WTC11 (cell line): ENCODE measurements around the gene MAST4. TPM values are rescaled to one million over a fixed set of nuclear protein-coding genes. Genes with fewer than 3 reads are reported as not detected.

Experiments used
- ATAC-seq: fragments of 200-7000 bp; cut with Tn5 transposase; 2 replicates; pipeline ENCODE4 v1.10.0; 2021; ENCODE audit warnings: mild to moderate bottlenecking, moderate library complexity
- CTCF ChIA-PET: fragments of 300-600 bp; sonication (Branson Sonifier 250); formaldehyde crosslinking; loops from one replicate; lab custom pipeline; 2021; ENCODE audit warnings: antibody characterized with exemption; lab: Charles Lee
- POLR2A ChIA-PET: fragments of 350-600 bp; sonication (Branson Sonifier 250); formaldehyde crosslinking; loops from one replicate; lab custom pipeline; 2021; ENCODE audit warnings: antibody characterized with exemption; lab: Charles Lee
- DNase-seq: peaks from one replicate; pipeline ENCODE4 v3.0.0; 2021; ENCODE audit warnings: low spot score
- H3K27ac Mint-ChIP-seq: 2 replicates; pipeline ENCODE4 v1.8.0; 2021; ENCODE audit warnings: mixed read lengths
- H3K27me3 Mint-ChIP-seq: 2 replicates; pipeline ENCODE4 v1.8.0; 2021; ENCODE audit warnings: low read depth, mild to moderate bottlenecking, moderate library complexity, mixed read lengths
- H3K36me3 Mint-ChIP-seq: 2 replicates; pipeline ENCODE4 v1.8.0; 2021; ENCODE audit warnings: mixed read lengths
- H3K4me1 Mint-ChIP-seq: 2 replicates; pipeline ENCODE4 v1.8.0; 2022; ENCODE audit warnings: mixed read lengths
- H3K4me3 Mint-ChIP-seq: 2 replicates; pipeline ENCODE4 v1.8.0; 2021; ENCODE audit warnings: mild to moderate bottlenecking, moderate library complexity, mixed read lengths
- H3K9me3 Mint-ChIP-seq: 2 replicates; pipeline ENCODE4 v1.8.0; 2021; ENCODE audit warnings: mixed read lengths
- ATF1 ChIP-seq: sonication (generic); formaldehyde crosslinking; IDR thresholded peaks from 2 replicates; pipeline ENCODE4 v1.8.1; 2023; ENCODE audit warnings: mild to moderate bottlenecking, moderate library complexity, missing genetic modification reagents
- ATF2 ChIP-seq: sonication (generic); formaldehyde crosslinking; IDR thresholded peaks from 2 replicates; pipeline ENCODE4 v1.8.1; 2022; ENCODE audit warnings: low read depth, missing genetic modification reagents, borderline replicate concordance
- ATF3 ChIP-seq: sonication (generic); formaldehyde crosslinking; conservative IDR thresholded peaks from 2 replicates; pipeline ENCODE4 v1.8.1; 2022; ENCODE audit warnings: mild to moderate bottlenecking, missing genetic modification reagents
- CBFB ChIP-seq: sonication (generic); formaldehyde crosslinking; IDR thresholded peaks from 2 replicates; pipeline ENCODE4 v1.8.1; 2022; ENCODE audit warnings: mild to moderate bottlenecking, low read depth, missing genetic modification reagents
- CREB1 ChIP-seq: sonication (generic); formaldehyde crosslinking; IDR thresholded peaks from 2 replicates; pipeline ENCODE4 v1.8.0; 2023; ENCODE audit warnings: mild to moderate bottlenecking, missing genetic modification reagents
- CREM ChIP-seq: sonication (generic); formaldehyde crosslinking; IDR thresholded peaks from 2 replicates; pipeline ENCODE4 v1.8.1; 2022; ENCODE audit warnings: mild to moderate bottlenecking, missing genetic modification reagents, moderate library complexity
- ERG ChIP-seq: fragments of 250-450 bp; sonication (Bioruptor Pico); IDR thresholded peaks from 2 replicates; pipeline ENCODE4 v1.8.0; 2021; ENCODE audit warnings: mild to moderate bottlenecking
- GTF2I ChIP-seq: fragments of 250-450 bp; sonication (Bioruptor Pico); conservative IDR thresholded peaks from 2 replicates; pipeline ENCODE4 v1.4.0; 2021; ENCODE audit warnings: mild to moderate bottlenecking
- MAX ChIP-seq: sonication (generic); formaldehyde crosslinking; IDR thresholded peaks from 2 replicates; pipeline ENCODE4 v1.8.0; 2022; ENCODE audit warnings: mild to moderate bottlenecking, missing genetic modification reagents
- NFYB ChIP-seq: sonication (generic); formaldehyde crosslinking; conservative IDR thresholded peaks from 2 replicates; pipeline ENCODE4 v1.8.0; 2022; ENCODE audit warnings: low read depth, missing genetic modification reagents
- NR2C2 ChIP-seq: sonication (generic); formaldehyde crosslinking; IDR thresholded peaks from 2 replicates; pipeline ENCODE4 v1.8.0; 2022; ENCODE audit warnings: mild to moderate bottlenecking, missing genetic modification reagents
- OVOL2 ChIP-seq: fragments of 250-450 bp; sonication (Bioruptor Pico); IDR thresholded peaks from 2 replicates; pipeline ENCODE4 v1.9.0; 2021; ENCODE audit warnings: mild to moderate bottlenecking, borderline replicate concordance
- PRRX2 ChIP-seq: fragments of 250-450 bp; sonication (Bioruptor Pico); IDR thresholded peaks from 2 replicates; pipeline ENCODE4 v1.8.0; 2021; ENCODE audit warnings: mild to moderate bottlenecking
- RELA ChIP-seq: sonication (generic); formaldehyde crosslinking; IDR thresholded peaks from 2 replicates; pipeline ENCODE4 v1.8.1; 2022; ENCODE audit warnings: missing genetic modification reagents, mild to moderate bottlenecking, borderline replicate concordance
- RORB ChIP-seq: fragments of 250-450 bp; sonication (Bioruptor Pico); IDR thresholded peaks from 2 replicates; pipeline ENCODE4 v1.9.0; 2021; ENCODE audit warnings: mild to moderate bottlenecking
- STAT6 ChIP-seq: sonication (generic); formaldehyde crosslinking; conservative IDR thresholded peaks from 2 replicates; pipeline ENCODE4 v1.8.1; 2023; ENCODE audit warnings: mild to moderate bottlenecking, low read depth, missing genetic modification reagents, moderate library complexity
- TEAD4 ChIP-seq: sonication (generic); formaldehyde crosslinking; IDR thresholded peaks from 2 replicates; pipeline ENCODE4 v1.8.0; 2022; ENCODE audit warnings: mild to moderate bottlenecking, missing genetic modification reagents
- USF1 ChIP-seq: sonication (generic); formaldehyde crosslinking; IDR thresholded peaks from 2 replicates; pipeline ENCODE4 v1.8.0; 2022; ENCODE audit warnings: mild to moderate bottlenecking, missing genetic modification reagents
- ZNF425 ChIP-seq: fragments of 250-450 bp; sonication (Bioruptor Pico); conservative IDR thresholded peaks from 2 replicates; pipeline ENCODE4 v1.9.0; 2021; ENCODE audit warnings: mild to moderate bottlenecking
- ZNF512 ChIP-seq: sonication (generic); formaldehyde crosslinking; IDR thresholded peaks from 2 replicates; pipeline ENCODE4 v1.8.1; 2022; ENCODE audit warnings: missing genetic modification reagents, borderline replicate concordance
- ZNF671 ChIP-seq: fragments of 250-450 bp; sonication (Bioruptor Pico); IDR thresholded peaks from 2 replicates; pipeline ENCODE4 v1.8.0; 2021; ENCODE audit warnings: mild to moderate bottlenecking
- total RNA-seq: library from RNA; stranded (reverse); gene quantifications from 3 replicates; pipeline ENCODE4 v1.2.3, GENCODE V29; 2021
- TF ChIP-seq, protein P1 (sequence below): fragments of 250-450 bp; sonication (Bioruptor Pico); IDR thresholded peaks from 2 replicates; pipeline ENCODE4 v2.1.2; 2022; ENCODE audit warnings: mild to moderate bottlenecking, moderate library complexity
- TF ChIP-seq, protein P2 (sequence below): sonication (generic); formaldehyde crosslinking; IDR thresholded peaks from 2 replicates; pipeline ENCODE4 v1.8.1; 2022; ENCODE audit warnings: mild to moderate bottlenecking, moderate library complexity, missing genetic modification reagents

The MAST4 gene
- total RNA-seq, 1 experiment from 2014 or later: 8.0 TPM

DNA sequence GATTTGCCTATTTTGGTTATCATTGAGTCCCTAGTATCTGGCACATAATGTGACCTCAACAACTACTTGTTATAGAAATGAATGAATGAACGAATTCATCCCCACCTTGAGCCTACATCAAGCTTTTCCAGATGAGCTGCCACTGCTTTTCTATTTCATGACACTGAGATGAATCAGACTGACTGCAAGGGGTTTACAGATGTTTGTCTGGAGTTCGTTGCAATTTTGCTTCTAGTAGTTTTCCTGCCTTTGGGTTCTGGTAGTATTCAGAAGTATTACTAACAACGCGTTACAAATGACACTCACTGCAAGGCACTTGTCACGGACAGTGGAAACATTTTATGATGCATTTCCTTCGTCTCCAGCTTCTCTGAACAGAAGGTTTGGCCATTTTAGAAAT is 378.1 kb downstream of the MAST4 start (continued):
- TF ChIP-seq, protein P1, sequence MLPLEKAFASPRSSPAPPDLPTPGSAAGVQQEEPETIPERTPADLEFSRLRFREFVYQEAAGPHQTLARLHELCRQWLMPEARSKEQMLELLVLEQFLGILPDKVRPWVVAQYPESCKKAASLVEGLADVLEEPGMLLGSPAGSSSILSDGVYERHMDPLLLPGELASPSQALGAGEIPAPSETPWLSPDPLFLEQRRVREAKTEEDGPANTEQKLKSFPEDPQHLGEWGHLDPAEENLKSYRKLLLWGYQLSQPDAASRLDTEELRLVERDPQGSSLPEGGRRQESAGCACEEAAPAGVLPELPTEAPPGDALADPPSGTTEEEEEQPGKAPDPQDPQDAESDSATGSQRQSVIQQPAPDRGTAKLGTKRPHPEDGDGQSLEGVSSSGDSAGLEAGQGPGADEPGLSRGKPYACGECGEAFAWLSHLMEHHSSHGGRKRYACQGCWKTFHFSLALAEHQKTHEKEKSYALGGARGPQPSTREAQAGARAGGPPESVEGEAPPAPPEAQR (CRISPR knock-in tag): no peak
- TF ChIP-seq ATF1 (CRISPR knock-in tag): no peak
- TF ChIP-seq RELA (CRISPR knock-in tag): no peak
- TF ChIP-seq OVOL2 (CRISPR knock-in tag): no peak

- CTCF ChIA-PET: no interaction called here
- no peak for ATAC-seq
Measured at GRCh38 chr5:66976108-66976507, 379.9 kb downstream of the MAST4 start.

More at GRCh38 chr5:66976108-66976507, 379.9 kb downstream of the MAST4 start:
- no peak for TF ChIP-seq CREM (CRISPR knock-in tag)
- TF ChIP-seq CBFB (CRISPR knock-in tag): no peak
- no peak for TF ChIP-seq ZNF671 (CRISPR knock-in tag)
- TF ChIP-seq STAT6 (CRISPR knock-in tag): no peak
- no peak for TF ChIP-seq GTF2I
- TF ChIP-seq NR2C2 (CRISPR knock-in tag): no peak
- TF ChIP-seq PRRX2: no peak
- TF ChIP-seq, protein P2, sequence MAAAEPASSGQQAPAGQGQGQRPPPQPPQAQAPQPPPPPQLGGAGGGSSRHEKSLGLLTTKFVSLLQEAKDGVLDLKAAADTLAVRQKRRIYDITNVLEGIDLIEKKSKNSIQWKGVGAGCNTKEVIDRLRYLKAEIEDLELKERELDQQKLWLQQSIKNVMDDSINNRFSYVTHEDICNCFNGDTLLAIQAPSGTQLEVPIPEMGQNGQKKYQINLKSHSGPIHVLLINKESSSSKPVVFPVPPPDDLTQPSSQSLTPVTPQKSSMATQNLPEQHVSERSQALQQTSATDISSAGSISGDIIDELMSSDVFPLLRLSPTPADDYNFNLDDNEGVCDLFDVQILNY: no peak
- no peak for TF ChIP-seq NFYB (CRISPR knock-in tag)
- no peak for TF ChIP-seq MAX (CRISPR knock-in tag)
- TF ChIP-seq ZNF512: no peak
- no peak for TF ChIP-seq RORB
- no peak for TF ChIP-seq TEAD4 (CRISPR knock-in tag)
- no peak for TF ChIP-seq ZNF425 (CRISPR knock-in tag)
- no peak for TF ChIP-seq USF1
- no peak for TF ChIP-seq ATF3 (CRISPR knock-in tag)
- no peak for TF ChIP-seq CREB1 (CRISPR knock-in tag)
- no peak for TF ChIP-seq ERG
- TF ChIP-seq ATF2: no peak
- POLR2A ChIA-PET: no interaction called here
- Mint-ChIP-seq H3K27me3 (peaks cover 2% of the 10 kb centered on the region; the same call in 1 of the 2 replicates), H3K36me3 (no peaks in the 10 kb centered on the region), H3K4me1 (0 out of 2 replicates have a peak, but pooled peaks cover 3% of the 10 kb centered on the region), H3K27ac (no peak overlapping the region), H3K9me3 (no peaks in the 10 kb centered on the region), H3K4me3 (no peak overlapping the region)
- no peak for DNase-seq
